H1 (cell line): ENCODE data around the gene TMEM176B. TPM values are rescaled to one million over a fixed set of nuclear protein-coding genes. Genes with fewer than 3 reads are reported as not detected.

ENCODE experiments used
- SIN3A ChIP-seq, 2 experiments: IDR thresholded peaks in 1 of 2; conservative IDR thresholded peaks in 1 of 2; 2 replicates each; pipeline ENCODE4 v1.6.1; 2011 to 2012; ENCODE audit warnings: low read length in 2 of 2, improper control_type of control experiment in 1 of 2, low read depth in 1 of 2, mild to moderate bottlenecking in 1 of 2
- polyA plus RNA-seq, 7 experiments: library from polyadenylated mRNA; depleted of rRNA in 3 of 7; stranded (reverse) in 5 of 7; unstranded in 2 of 7; fragments of >200 nt in 5 of 7; fragments of 200-250 nt in 2 of 7; gene quantifications; 1 replicate in 5 of 7; 2 replicates in 1 of 7; 4 replicates in 1 of 7; pipeline versions ENCODE4 v1.2.1 to v1.2.3, GENCODE V29; 2011 to 2013; ENCODE audit warnings: missing spikeins in 2 of 7, mixed read lengths in 2 of 7
- total RNA-seq: library from RNA; stranded (reverse); fragmentation: NEBNext Ultra II Directional; extraction: Animal tissue kit (Norgen Biotek cat#: 25700); gene quantifications from 2 replicates; pipeline ENCODE4 v1.2.1, GENCODE V29; 2021

Gene TMEM176B
- total and polyA plus RNA-seq, 2 of the 8 experiments (the other 6 are each of a cell fraction or from before 2014, with no cell fraction given): 1.2 to 2.1 TPM

DNA sequence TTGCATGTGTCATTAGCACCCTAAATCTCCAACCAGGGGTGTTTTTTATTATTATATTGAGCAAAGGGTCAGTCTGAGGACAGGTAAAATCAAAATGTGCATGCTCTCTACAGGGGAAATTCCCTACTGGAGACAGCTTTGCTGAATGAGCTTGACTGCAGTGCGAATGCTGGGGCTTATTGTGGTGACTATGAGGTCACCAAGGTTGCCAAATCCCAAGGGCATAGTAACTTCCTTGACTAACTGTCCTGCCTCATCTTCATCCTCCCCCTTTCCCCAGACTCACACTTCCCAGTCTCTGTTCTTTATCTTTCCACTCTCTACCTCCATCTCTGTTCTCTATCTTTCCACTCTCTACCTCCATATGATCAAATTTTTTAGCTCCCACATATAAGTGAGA, 29.3 kb upstream of the TMEM176B start (continued):
- no peak for TF ChIP-seq SIN3A (conservative IDR thresholded peaks at IDR 0.05 in 1 of 2, IDR thresholded peaks at IDR 0.05 in 1 of 2; ENCODE audit: low read depth in 1 of 2, low read length in 2 of 2)
